ENCODE data around the gene FOXN1. TPM values are rescaled to one million over a fixed set of nuclear protein-coding genes. Genes with fewer than 3 reads are reported as not detected.

FOXN1 gene
- total and polyA plus RNA-seq, 7 experiments from 2014 or later = not detected

GRCh38 chr17:28484296-28484695, 21.9 kb upstream of the FOXN1 start:
- peaks cover 0 to 1% (median 0%) of the 10 kb centered on the region in 11 donors for H3K9me3 Mint-ChIP-seq
- no peaks in the 10 kb centered on the region for H3K36me3 Mint-ChIP-seq
- no peak overlapping the region for H3K4me3 Mint-ChIP-seq
- Histone ChIP-seq H3K4me1 (ENCODE audit: control insufficient read depth in 2 of 2, insufficient read depth in 2 of 2, low read length in 2 of 2) (no peaks in the 10 kb centered on the region), H3K9me3 (ENCODE audit: control insufficient read depth in 2 of 3, low read length in 3 of 3) (no peaks in the 10 kb centered on the region), H3K36me3 (ENCODE audit: control insufficient read depth in 2 of 3, insufficient read depth in 3 of 3, low read length in 3 of 3) (no peaks in the 10 kb centered on the region), H3K27ac (ENCODE audit: low read depth, low read length) (no peak overlapping the region), H3K4me3 (ENCODE audit: low read length) (no peak overlapping the region), H3K27me3 (ENCODE audit: control insufficient read depth in 2 of 2, insufficient read depth in 2 of 2, low read length in 2 of 2) (no peaks in the 10 kb centered on the region)
- POLR2A ChIA-PET = no interaction called here
- intact Hi-C loops (cut with micrococcal nuclease) = no loop called here
- CTCF ChIA-PET = no interaction called here
- H3K4me1 Mint-ChIP-seq = peaks cover 0 to 9% (median 0%) of the 10 kb centered on the region in 7 donors
- peak overlapping the region in 1 of 9 donors; percentile 56 for H3K27ac Mint-ChIP-seq
- DNase-seq (no peak), ATAC-seq (peak; percentile 48)
- H3K27me3 Mint-ChIP-seq = peaks cover 0 to 4% (median 0%) of the 10 kb centered on the region in 5 donors

GRCh38 chr17:28485049-28485448, 21.1 kb upstream of the FOXN1 start:
- no peak overlapping the region for H3K4me3 Mint-ChIP-seq
- no peaks in the 10 kb centered on the region for H3K4me1 ChIP-seq (ENCODE audit: control insufficient read depth in 2 of 2, insufficient read depth in 2 of 2, low read length in 2 of 2)
- no peaks in the 10 kb centered on the region for H3K36me3 Mint-ChIP-seq
- peaks cover 0 to 9% (median 0%) of the 10 kb centered on the region in 7 donors for H3K4me1 Mint-ChIP-seq
- H3K9me3 Mint-ChIP-seq = peaks cover 0 to 1% (median 0%) of the 10 kb centered on the region in 11 donors
- ChIA-PET CTCF (no interaction called here), POLR2A (no interaction called here)
- H3K27ac Mint-ChIP-seq = no peak overlapping the region
- no peak overlapping the region for H3K4me3 ChIP-seq (ENCODE audit: low read length)
- no peaks in the 10 kb centered on the region for H3K9me3 ChIP-seq (ENCODE audit: control insufficient read depth in 2 of 3, low read length in 3 of 3)
- DNase-seq (no peak), ATAC-seq (no peak)
- no peaks in the 10 kb centered on the region for H3K27me3 ChIP-seq (ENCODE audit: control insufficient read depth in 2 of 2, insufficient read depth in 2 of 2, low read length in 2 of 2)
- no peaks in the 10 kb centered on the region for H3K36me3 ChIP-seq (ENCODE audit: control insufficient read depth in 2 of 3, insufficient read depth in 3 of 3, low read length in 3 of 3)
- no peak overlapping the region for H3K27ac ChIP-seq (ENCODE audit: low read depth, low read length)
- intact Hi-C loops (cut with micrococcal nuclease) = no loop called here
- peaks cover 0 to 4% (median 0%) of the 10 kb centered on the region in 5 donors for H3K27me3 Mint-ChIP-seq

- Histone ChIP-seq H3K36me3 (ENCODE audit: control insufficient read depth in 2 of 3, insufficient read depth in 3 of 3, low read length in 3 of 3) (no peaks in the 10 kb centered on the region), H3K4me1 (ENCODE audit: control insufficient read depth in 2 of 2, insufficient read depth in 2 of 2, low read length in 2 of 2) (no peaks in the 10 kb centered on the region), H3K27me3 (ENCODE audit: control insufficient read depth in 2 of 2, insufficient read depth in 2 of 2, low read length in 2 of 2) (no peaks in the 10 kb centered on the region), H3K9me3 (ENCODE audit: control insufficient read depth in 2 of 3, low read length in 3 of 3) (no peaks in the 10 kb centered on the region), H3K4me3 (ENCODE audit: low read length) (no peak overlapping the region), H3K27ac (ENCODE audit: low read depth, low read length) (no peak overlapping the region)
- Mint-ChIP-seq H3K27ac (no peak overlapping the region), H3K9me3 (peaks cover 0 to 1% (median 0%) of the 10 kb centered on the region in 11 donors), H3K4me3 (no peak overlapping the region), H3K36me3 (no peaks in the 10 kb centered on the region), H3K27me3 (peaks cover 0 to 4% (median 0%) of the 10 kb centered on the region in 5 donors), H3K4me1 (peaks cover 0 to 9% (median 0%) of the 10 kb centered on the region in 7 donors)
- POLR2A ChIA-PET = no interaction called here
- CTCF ChIA-PET = no interaction called here
- DNase-seq (no peak), ATAC-seq (no peak)
- intact Hi-C loops (cut with micrococcal nuclease) = no loop called here
These were observed 18.1 kb upstream of the FOXN1 start for GRCh38 chr17:28487881-28488532.

- no peak overlapping the region for H3K27ac ChIP-seq (ENCODE audit: low read depth, low read length)
- Mint-ChIP-seq H3K9me3 (peaks cover 0 to 1% (median 0%) of the 10 kb centered on the region in 11 donors), H3K36me3 (no peaks in the 10 kb centered on the region), H3K27me3 (peaks cover 0 to 4% (median 0%) of the 10 kb centered on the region in 5 donors), H3K4me1 (peaks cover 0 to 9% (median 0%) of the 10 kb centered on the region in 7 donors), H3K4me3 (no peak overlapping the region), H3K27ac (no peak overlapping the region)
- no peak overlapping the region for H3K4me3 ChIP-seq (ENCODE audit: low read length)
- ChIA-PET CTCF (no interaction called here), POLR2A (no interaction called here)
- intact Hi-C loops (cut with micrococcal nuclease) = no loop called here
- no peaks in the 10 kb centered on the region for H3K36me3 ChIP-seq (ENCODE audit: control insufficient read depth in 2 of 3, insufficient read depth in 3 of 3, low read length in 3 of 3)
- DNase-seq (no peak), ATAC-seq (no peak)
- no peaks in the 10 kb centered on the region for H3K27me3 ChIP-seq (ENCODE audit: control insufficient read depth in 2 of 2, insufficient read depth in 2 of 2, low read length in 2 of 2)
- no peaks in the 10 kb centered on the region for H3K4me1 ChIP-seq (ENCODE audit: control insufficient read depth in 2 of 2, insufficient read depth in 2 of 2, low read length in 2 of 2)
- H3K9me3 ChIP-seq (ENCODE audit: control insufficient read depth in 2 of 3, low read length in 3 of 3) = no peaks in the 10 kb centered on the region
These were observed 17.4 kb upstream of the FOXN1 start for GRCh38 chr17:28488533-28489276.

GRCh38 chr17:28491286-28491685, 14.9 kb upstream of the FOXN1 start:
- Histone ChIP-seq H3K36me3 (ENCODE audit: control insufficient read depth in 2 of 3, insufficient read depth in 3 of 3, low read length in 3 of 3) (no peaks in the 10 kb centered on the region), H3K27me3 (ENCODE audit: control insufficient read depth in 2 of 2, insufficient read depth in 2 of 2, low read length in 2 of 2) (no peaks in the 10 kb centered on the region), H3K9me3 (ENCODE audit: control insufficient read depth in 2 of 3, low read length in 3 of 3) (no peaks in the 10 kb centered on the region), H3K27ac (ENCODE audit: low read depth, low read length) (no peak overlapping the region), H3K4me1 (ENCODE audit: control insufficient read depth in 2 of 2, insufficient read depth in 2 of 2, low read length in 2 of 2) (no peaks in the 10 kb centered on the region), H3K4me3 (ENCODE audit: low read length) (no peak overlapping the region)
- CTCF ChIA-PET = no interaction called here
- Mint-ChIP-seq H3K27ac (no peak overlapping the region), H3K4me3 (no peak overlapping the region), H3K4me1 (peaks cover 0 to 2% (median 0%) of the 10 kb centered on the region in 7 donors), H3K9me3 (no peaks in the 10 kb centered on the region), H3K36me3 (no peaks in the 10 kb centered on the region), H3K27me3 (peaks cover 0 to 4% (median 0%) of the 10 kb centered on the region in 5 donors)
- POLR2A ChIA-PET = interaction anchor here (0.7 kb wide), 1 partner anchor 56 kb away, joined by 3 read pairs; no protein-coding TSS in a partner anchor
- intact Hi-C loops (cut with micrococcal nuclease) = no loop called here
- ATAC-seq (no peak), DNase-seq (no peak)

- H3K4me3 Mint-ChIP-seq = no peak overlapping the region
- ChIA-PET POLR2A (no interaction called here), CTCF (interaction anchor here (0.8 kb wide), 1 partner anchor 127 kb away, joined by 3 read pairs; no protein-coding TSS in a partner anchor)
- H3K4me3 ChIP-seq (ENCODE audit: low read length) = no peak overlapping the region
- H3K9me3 ChIP-seq (ENCODE audit: control insufficient read depth in 2 of 3, low read length in 3 of 3) = no peaks in the 10 kb centered on the region
- no peaks in the 10 kb centered on the region for H3K36me3 ChIP-seq (ENCODE audit: control insufficient read depth in 2 of 3, insufficient read depth in 3 of 3, low read length in 3 of 3)
- H3K27ac Mint-ChIP-seq = no peak overlapping the region
- no peaks in the 10 kb centered on the region for H3K4me1 ChIP-seq (ENCODE audit: control insufficient read depth in 2 of 2, insufficient read depth in 2 of 2, low read length in 2 of 2)
- peaks cover 0 to 2% (median 0%) of the 10 kb centered on the region in 7 donors for H3K4me1 Mint-ChIP-seq
- H3K9me3 Mint-ChIP-seq = no peaks in the 10 kb centered on the region
- no peak overlapping the region for H3K27ac ChIP-seq (ENCODE audit: low read depth, low read length)
- H3K27me3 Mint-ChIP-seq = peaks cover 0 to 4% (median 0%) of the 10 kb centered on the region in 5 donors
- ATAC-seq (no peak), DNase-seq (no peak)
- no peaks in the 10 kb centered on the region for H3K36me3 Mint-ChIP-seq
- no peaks in the 10 kb centered on the region for H3K27me3 ChIP-seq (ENCODE audit: control insufficient read depth in 2 of 2, insufficient read depth in 2 of 2, low read length in 2 of 2)
- intact Hi-C loops (cut with micrococcal nuclease) = no loop called here
These were observed 14.3 kb upstream of the FOXN1 start for GRCh38 chr17:28491860-28492259.
